Measurements from ENCODE around the gene CKB. TPM values are rescaled to one million over a fixed set of nuclear protein-coding genes. Genes with fewer than 3 reads are reported as not detected.

The CKB gene
- polyA plus RNA-seq, 1 donor (not counting 4 experiments of a cell fraction or from before 2014, with no cell fraction given), result 10.0 TPM

DNA sequence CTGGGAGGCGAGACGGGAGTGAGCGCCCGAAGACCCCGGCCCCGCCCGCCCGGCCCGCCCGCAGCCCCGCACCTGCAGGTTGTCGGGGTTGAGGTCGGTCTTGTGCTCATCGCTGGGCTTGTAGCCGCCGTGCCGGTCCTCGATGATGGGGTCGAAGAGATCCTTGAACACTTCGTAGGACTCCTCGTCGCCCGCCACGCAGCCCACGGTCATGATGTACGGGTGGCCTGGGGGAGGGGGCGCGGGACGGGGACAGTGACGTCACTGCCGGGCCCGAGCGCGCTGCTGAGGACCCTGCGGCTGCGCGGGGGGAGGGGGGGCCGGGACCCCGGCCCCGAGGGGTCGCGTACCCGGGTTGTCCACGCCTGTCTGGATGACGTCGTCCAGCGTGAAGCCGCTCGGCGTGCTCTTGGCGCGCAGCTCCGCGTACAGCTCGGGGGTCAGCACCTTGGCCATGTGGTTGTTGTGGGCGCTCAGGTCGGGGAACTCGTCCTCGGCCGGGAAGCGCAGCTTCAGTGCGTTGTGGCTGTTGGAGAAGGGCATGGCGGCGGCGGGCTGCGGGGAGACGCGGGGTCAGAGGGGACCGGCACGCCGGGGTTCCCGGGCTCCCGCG lies 573 bp downstream of the CKB start:
- H3K9ac ChIP-seq (ENCODE audit: control insufficient read depth, extremely low read depth, insufficient read depth, low read length), result peak overlapping the region; percentile 15
- H3K4me1 ChIP-seq (ENCODE audit: control insufficient read depth, extremely low read depth, insufficient read depth, low read length), result peaks cover 26% of the 10 kb centered on the region
- FAIRE-seq (no peak), DNase-seq (ENCODE audit: low read depth, low spot score) (no peak)
- H3K79me2 ChIP-seq (ENCODE audit: control insufficient read depth, insufficient read depth, low read length), result no peaks in the 10 kb centered on the region
- TF ChIP-seq CTCF (optimal IDR thresholded peaks at IDR 0.05 in 1 of 3, IDR thresholded peaks at IDR 0.05 in 1 of 3, conservative IDR thresholded peaks at IDR 0.05 in 1 of 3; ENCODE audit: extremely low read depth in 1 of 3, insufficient read depth in 2 of 3, low read length in 3 of 3) (no peak), EZH2 (IDR thresholded peaks at IDR 0.05; ENCODE audit: low read length) (peak; percentile 95)
- H3K27ac ChIP-seq (ENCODE audit: control insufficient read depth, insufficient read depth, low read length), result no peak overlapping the region
- H2AFZ ChIP-seq (ENCODE audit: control insufficient read depth, low read length), result no peak overlapping the region
- peak overlapping the region; percentile 56 for H3K4me2 ChIP-seq (ENCODE audit: control insufficient read depth, extremely low read depth, insufficient read depth, low read depth, low read length)
- dilution Hi-C loops (cut with MboI; ENCODE audit: extremely low pct_ligation_motif_present, low sequenced_read_pairs), result no loop called here
- H3K9me3 ChIP-seq (ENCODE audit: control insufficient read depth, low read depth, low read length), result no peaks in the 10 kb centered on the region
- H3K36me3 ChIP-seq (ENCODE audit: control insufficient read depth in 2 of 2, extremely low read depth in 1 of 2, insufficient read depth in 2 of 2, low read length in 2 of 2), result no peaks in the 10 kb centered on the region
- H4K20me1 ChIP-seq (ENCODE audit: control insufficient read depth, extremely low read depth, insufficient read depth, low read length), result peaks cover 7% of the 10 kb centered on the region
- H3K9me1 ChIP-seq (ENCODE audit: control insufficient read depth, extremely low read depth, insufficient read depth, low read length), result no peaks in the 10 kb centered on the region
- H3K4me3 ChIP-seq (ENCODE audit: control insufficient read depth in 2 of 3, extremely low read depth in 1 of 3, insufficient read depth in 2 of 3, low read depth in 1 of 3, low read length in 3 of 3), result peak overlapping the region; percentile 37 to 49 (median 38)
- peaks cover 43% of the 10 kb centered on the region for H3K27me3 ChIP-seq (ENCODE audit: control insufficient read depth, extremely low read depth, insufficient read depth, low read length)

DNA sequence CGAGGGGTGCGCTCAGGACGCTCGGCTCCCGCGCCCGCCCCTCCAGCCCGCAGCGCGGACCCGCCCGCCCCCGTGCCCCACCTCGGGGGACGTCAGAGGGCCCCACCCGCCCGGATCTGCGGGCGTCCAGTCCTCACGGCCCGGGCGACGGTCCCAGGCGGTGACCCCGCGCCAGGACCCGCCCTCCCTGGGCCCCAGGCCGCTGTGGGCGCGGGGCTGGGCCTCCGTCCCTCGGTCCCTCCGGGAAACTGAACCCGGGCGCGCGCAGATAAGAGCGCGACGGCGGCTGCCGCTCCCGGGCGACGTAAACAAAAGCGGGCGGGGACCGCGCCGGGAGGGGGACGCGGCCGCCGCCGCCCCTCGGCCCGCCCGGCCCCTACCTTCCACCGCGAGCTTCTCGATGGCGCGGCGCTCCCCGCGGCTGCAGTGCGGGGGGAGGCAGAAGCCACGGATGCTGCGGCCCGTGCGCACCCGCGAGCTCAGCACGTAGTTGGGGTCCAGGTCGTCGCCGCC lies 1.1 kb downstream of the CKB start:
- no peak for DNase-seq (ENCODE audit: low read depth, low spot score)
- no peak overlapping the region for H3K9ac ChIP-seq (ENCODE audit: control insufficient read depth, extremely low read depth, insufficient read depth, low read length)
- no peaks in the 10 kb centered on the region for H3K79me2 ChIP-seq (ENCODE audit: control insufficient read depth, insufficient read depth, low read length)
- dilution Hi-C loops (cut with MboI; ENCODE audit: extremely low pct_ligation_motif_present, low sequenced_read_pairs), result no loop called here
- H3K4me3 ChIP-seq (ENCODE audit: control insufficient read depth in 2 of 3, extremely low read depth in 1 of 3, insufficient read depth in 2 of 3, low read depth in 1 of 3, low read length in 3 of 3), result peak overlapping the region in 2 of 3 experiments; percentile 18 to 38
- H3K4me1 ChIP-seq (ENCODE audit: control insufficient read depth, extremely low read depth, insufficient read depth, low read length), result peaks cover 24% of the 10 kb centered on the region
- H3K27ac ChIP-seq (ENCODE audit: control insufficient read depth, insufficient read depth, low read length), result no peak overlapping the region
- peaks cover 43% of the 10 kb centered on the region for H3K27me3 ChIP-seq (ENCODE audit: control insufficient read depth, extremely low read depth, insufficient read depth, low read length)
- no peak for FAIRE-seq
- no peaks in the 10 kb centered on the region for H3K9me1 ChIP-seq (ENCODE audit: control insufficient read depth, extremely low read depth, insufficient read depth, low read length)
- H2AFZ ChIP-seq (ENCODE audit: control insufficient read depth, low read length), result no peak overlapping the region
- no peaks in the 10 kb centered on the region for H3K9me3 ChIP-seq (ENCODE audit: control insufficient read depth, low read depth, low read length)
- peak overlapping the region; percentile 37 for H3K4me2 ChIP-seq (ENCODE audit: control insufficient read depth, extremely low read depth, insufficient read depth, low read depth, low read length)
- peaks cover 0 to under 1% of the 10 kb centered on the region in 2 experiments for H3K36me3 ChIP-seq (ENCODE audit: control insufficient read depth in 2 of 2, extremely low read depth in 1 of 2, insufficient read depth in 2 of 2, low read length in 2 of 2)
- TF ChIP-seq EZH2 (IDR thresholded peaks at IDR 0.05; ENCODE audit: low read length), result no peak
- TF ChIP-seq CTCF (optimal IDR thresholded peaks at IDR 0.05 in 1 of 3, IDR thresholded peaks at IDR 0.05 in 1 of 3, conservative IDR thresholded peaks at IDR 0.05 in 1 of 3; ENCODE audit: extremely low read depth in 1 of 3, insufficient read depth in 2 of 3, low read length in 3 of 3), result no peak
- H4K20me1 ChIP-seq (ENCODE audit: control insufficient read depth, extremely low read depth, insufficient read depth, low read length), result peaks cover 7% of the 10 kb centered on the region
